HCT116 (cell line): ENCODE data around the gene CAST. TPM values are rescaled to one million over a fixed set of nuclear protein-coding genes. Genes with fewer than 3 reads are reported as not detected.

Experiments
- ATAC-seq: fragments of 200-7000 bp; cut with Tn5 transposase; 2 replicates; pipeline ENCODE4 v1.9.1; 2020; ENCODE audit warnings: mild to moderate bottlenecking, moderate library complexity
- BruUV-seq: library from RNA; stranded (reverse); fragments of 400-500 nt; replicated peaks from 2 replicates; lab custom pipeline; 2021; lab: Mats Ljungman, UMichigan
- CTCF ChIA-PET: fragments of 300-600 bp; sonication (Branson Sonifier 250); formaldehyde crosslinking; loops from one replicate; lab custom pipeline; 2021; ENCODE audit warnings: antibody characterized with exemption; lab: Charles Lee
- POLR2A ChIA-PET: fragments of 300-600, 350-600 bp; sonication (Branson Sonifier 250); formaldehyde crosslinking; loops from one replicate; lab custom pipeline; 2021; ENCODE audit warnings: antibody characterized with exemption; lab: Charles Lee
- RAD21 ChIA-PET, 2 experiments: fragments of 300-600 bp; sonication (Branson Sonifier 250); formaldehyde crosslinking; loops; one replicate each; lab custom pipeline; 2023; ENCODE audit warnings: low total read pairs in 2 of 2; ENCODE audit not compliant: uncharacterized antibody in 2 of 2, unreplicated experiment in 2 of 2, low non-redundant PET in 1 of 2; lab: Charles Lee
- DNase-seq: peaks from one replicate; pipeline ENCODE4 v3.0.0-alpha.2; 2010; ENCODE audit warnings: low read depth, low spot score
- H2AFZ ChIP-seq: fragments of 200-600 bp; shearing (Covaris generic), sonication (generic); 2 replicates; pipeline ENCODE4 v1.6.1; 2017; ENCODE audit warnings: low read depth, mixed run types, mixed read lengths, antibody characterized with exemption, low read length; ENCODE audit not compliant: poor library complexity, severe bottlenecking
- H3K27ac ChIP-seq: 2 replicates; pipeline ENCODE4 v1.5.1; 2012; ENCODE audit warnings: low read depth, low read length
- H3K27me3 ChIP-seq: fragments of 200-600 bp; sonication (generic); 2 replicates; pipeline ENCODE4 v1.6.1; 2016; ENCODE audit warnings: mixed run types, low read length, mixed read lengths; ENCODE audit not compliant: insufficient read depth
- H3K36me3 ChIP-seq, 2 experiments: fragments of 200-500 bp in 1 of 2; fragments of 200-600 bp in 1 of 2; sonication (Bioruptor generic) in 1 of 2; sonication (generic) in 1 of 2; 2 replicates each; pipeline versions ENCODE4 v1.5.1 to v1.6.1; 2014 to 2016; ENCODE audit warnings: low read length in 2 of 2, inconsistent platforms in 1 of 2, mixed read lengths in 1 of 2, mixed run types in 1 of 2; ENCODE audit not compliant: insufficient read depth in 2 of 2, control insufficient read depth in 1 of 2
- H3K4me1 ChIP-seq, 2 experiments: fragments of 200-600 bp in 1 of 2; sonication (generic) in 1 of 2; 2 replicates each; pipeline versions ENCODE4 v1.5.1 to v1.6.1; 2012 to 2017; ENCODE audit warnings: low read length in 2 of 2, inconsistent platforms in 1 of 2, mild to moderate bottlenecking in 1 of 2, mixed read lengths in 1 of 2, mixed run types in 1 of 2, moderate library complexity in 1 of 2; ENCODE audit not compliant: insufficient read depth in 2 of 2, control insufficient read depth in 1 of 2
- H3K4me2 ChIP-seq: fragments of 200-600 bp; sonication (generic); 2 replicates; pipeline ENCODE4 v1.6.1; 2017; ENCODE audit warnings: mixed run types, low read length, mixed read lengths
- H3K4me3 ChIP-seq, 2 experiments: fragments of 200-600 bp in 1 of 2; sonication (generic) in 1 of 2; replicated peaks in 1 of 2; 2 replicates each; pipeline ENCODE4 v1.5.1; 2011 to 2016; ENCODE audit warnings: low read length in 2 of 2, control low read depth in 1 of 2, low read depth in 1 of 2, mild to moderate bottlenecking in 1 of 2, mixed read lengths in 1 of 2, mixed run types in 1 of 2
- H3K79me2 ChIP-seq: fragments of 200-600 bp; sonication (generic); 2 replicates; pipeline ENCODE4 v1.6.1; 2017; ENCODE audit warnings: mild to moderate bottlenecking, mixed run types, low read length, moderate library complexity, mixed read lengths; ENCODE audit not compliant: insufficient read depth
- H3K9ac ChIP-seq: fragments of 200-600 bp; sonication (generic); 2 replicates; pipeline ENCODE4 v1.6.1; 2016; ENCODE audit warnings: low read length, mixed read lengths
- H3K9me2 ChIP-seq: fragments of 200-600 bp; sonication (generic), shearing (Covaris generic); 2 replicates; pipeline ENCODE4 v1.6.1; 2017; ENCODE audit warnings: mixed run types, mild to moderate bottlenecking, moderate library complexity; ENCODE audit not compliant: insufficient read depth
- H3K9me3 ChIP-seq, 2 experiments: fragments of 200-500 bp in 1 of 2; fragments of 200-600 bp in 1 of 2; sonication (Bioruptor generic) in 1 of 2; sonication (generic) in 1 of 2; 2 replicates each; pipeline ENCODE4 v1.6.1; 2014 to 2017; ENCODE audit warnings: low read length in 2 of 2, mixed read lengths in 2 of 2, inconsistent platforms in 1 of 2, low read depth in 1 of 2, mild to moderate bottlenecking in 1 of 2, mixed run types in 1 of 2, moderate library complexity in 1 of 2; ENCODE audit not compliant: control insufficient read depth in 1 of 2, insufficient read depth in 1 of 2
- H4K20me1 ChIP-seq: fragments of 200-600 bp; sonication (generic), shearing (Covaris generic); 2 replicates; pipeline ENCODE4 v1.6.1; 2017; ENCODE audit warnings: mixed run types, mild to moderate bottlenecking, moderate library complexity; ENCODE audit not compliant: insufficient read depth
- CTCF ChIP-seq, 3 experiments: fragments of 200-600 bp in 1 of 3; sonication (generic) in 1 of 3; IDR thresholded peaks in 2 of 3; conservative IDR thresholded peaks in 1 of 3; 2 replicates each; pipeline ENCODE4 v1.5.1; 2012 to 2017; ENCODE audit warnings: low read depth in 2 of 3, low read length in 2 of 3, antibody characterized with exemption in 1 of 3, borderline replicate concordance in 1 of 3, control low read depth in 1 of 3, mild to moderate bottlenecking in 1 of 3, mixed read lengths in 1 of 3, mixed run types in 1 of 3, moderate library complexity in 1 of 3; ENCODE audit not compliant: insufficient read depth in 1 of 3
- ELF1 ChIP-seq: IDR thresholded peaks from 2 replicates; pipeline ENCODE4 v1.6.1; 2012; ENCODE audit warnings: low read depth, borderline replicate concordance
- EZH2 ChIP-seq: fragments of 200-600 bp; sonication (generic); IDR thresholded peaks from 2 replicates; pipeline ENCODE4 v1.6.1; 2017; ENCODE audit warnings: antibody characterized with exemption, mixed run types
- FOSL1 ChIP-seq: IDR thresholded peaks from 2 replicates; pipeline ENCODE4 v1.6.1; 2012; ENCODE audit warnings: low read depth
- JUND ChIP-seq: IDR thresholded peaks from 2 replicates; pipeline ENCODE4 v1.6.1; 2012
- MAX ChIP-seq: IDR thresholded peaks from 2 replicates; pipeline ENCODE4 v1.6.1; 2012
- SIN3A ChIP-seq: IDR thresholded peaks from 2 replicates; pipeline ENCODE4 v1.6.1; 2012; ENCODE audit warnings: low read depth
- SRF ChIP-seq: IDR thresholded peaks from 2 replicates; pipeline ENCODE4 v1.6.1; 2012; ENCODE audit warnings: low read depth
- YY1 ChIP-seq: IDR thresholded peaks from 2 replicates; pipeline ENCODE4 v1.6.1; 2011; ENCODE audit warnings: low read length, low read depth, moderate library complexity, mild to moderate bottlenecking; ENCODE audit not compliant: insufficient replicate concordance; ENCODE audit errors: extremely low read depth
- ZBTB33 ChIP-seq: IDR thresholded peaks from 2 replicates; pipeline ENCODE4 v1.6.1; 2011; ENCODE audit warnings: mild to moderate bottlenecking, low read length, moderate library complexity; ENCODE audit not compliant: insufficient replicate concordance; ENCODE audit errors: extremely low read depth
- ZFX ChIP-seq: fragments of 450-650 bp; IDR thresholded peaks from 2 replicates; pipeline ENCODE4 v1.6.1; 2017
- intact Hi-C: fragments of 100-400 bp; cut with micrococcal nuclease; formaldehyde crosslinking; loops from 2 replicates; pipeline ENCODE4 v1.10.0; 2022
- total RNA-seq: library from RNA; stranded (reverse); gene quantifications from one replicate; pipeline ENCODE4 v1.2.1, GENCODE V29; 2021; ENCODE audit not compliant: unreplicated experiment
- TF ChIP-seq, protein P1 (sequence below): IDR thresholded peaks from 2 replicates; pipeline ENCODE4 v1.6.1; 2012

CAST gene
- total RNA-seq, 1 experiment from 2014 or later: 142 TPM

DNA sequence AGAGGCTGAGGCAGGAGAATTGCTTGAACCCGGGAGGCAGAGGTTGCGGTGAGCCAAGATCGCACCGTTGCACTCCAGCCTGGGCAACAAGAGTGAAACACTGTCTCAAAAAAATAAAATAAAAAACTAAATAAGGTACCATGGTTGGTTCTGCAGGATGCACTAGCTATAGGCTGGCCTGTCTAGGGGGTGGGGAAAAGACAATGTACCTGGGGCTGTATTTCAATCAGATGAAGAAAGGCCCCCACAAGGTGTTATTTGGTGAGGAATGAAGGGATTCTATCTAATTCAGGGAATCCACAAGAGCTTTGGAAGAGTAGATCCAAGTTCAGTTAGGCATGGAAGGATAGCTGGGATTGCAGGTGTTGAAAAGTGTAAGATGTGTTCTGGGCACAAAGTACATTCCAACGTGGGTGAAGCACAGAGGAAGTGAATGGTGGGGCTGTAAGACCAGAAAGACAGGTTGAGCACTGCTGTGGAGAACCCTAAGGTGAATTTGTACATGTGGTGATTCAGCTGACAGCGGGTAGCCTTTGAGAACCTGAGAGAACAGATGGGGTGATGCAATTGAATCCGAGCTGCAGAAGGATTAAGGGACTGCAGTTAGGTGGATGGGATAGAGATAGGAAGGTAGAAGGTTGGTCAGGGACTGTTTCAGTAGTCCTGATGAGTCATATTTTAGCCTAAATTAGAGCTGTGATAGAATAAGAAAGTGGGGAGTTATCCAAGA lies 71.8 kb downstream of the CAST start (continued):
- TF ChIP-seq, protein P1, sequence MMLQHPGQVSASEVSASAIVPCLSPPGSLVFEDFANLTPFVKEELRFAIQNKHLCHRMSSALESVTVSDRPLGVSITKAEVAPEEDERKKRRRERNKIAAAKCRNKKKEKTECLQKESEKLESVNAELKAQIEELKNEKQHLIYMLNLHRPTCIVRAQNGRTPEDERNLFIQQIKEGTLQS: peak; percentile 96
- no peak for TF ChIP-seq ELF1
- TF ChIP-seq SIN3A: peak; percentile 94
- TF ChIP-seq JUND: peak; percentile 85

DNA sequence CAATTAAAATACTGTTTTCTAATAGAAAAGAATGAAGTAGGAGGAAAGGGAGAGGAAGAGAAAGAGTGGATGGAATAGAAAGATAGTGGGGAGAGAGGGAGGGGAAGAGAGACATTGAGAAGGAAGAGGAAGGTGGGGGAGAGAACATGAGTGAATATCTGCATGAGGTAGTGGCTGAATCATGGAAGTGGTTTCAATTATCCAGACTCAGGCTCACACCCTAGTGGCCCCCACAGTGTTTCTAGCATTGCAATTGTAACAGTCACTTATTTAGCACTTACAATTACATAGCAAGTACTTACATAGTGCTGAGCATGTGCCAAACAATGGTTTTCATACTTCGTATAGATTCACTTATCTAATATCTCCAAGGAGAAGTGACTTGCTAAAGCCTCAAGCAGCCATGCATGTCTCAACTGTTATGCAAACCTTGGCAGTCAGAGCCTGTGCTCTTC lies 72.7 kb downstream of the CAST start:
- no peaks in the 10 kb centered on the region for H3K27me3 ChIP-seq
- peaks cover 12 to 21% of the 10 kb centered on the region in 2 experiments; a peak in 3 of 4 replicates for H3K4me1 ChIP-seq
- TF ChIP-seq FOSL1 (no peak), ZFX (no peak), CTCF (IDR thresholded peaks at IDR 0.05 in 2 of 3, conservative IDR thresholded peaks at IDR 0.05 in 1 of 3; ENCODE audit: borderline replicate concordance in 1 of 3, insufficient read depth in 1 of 3, low read depth in 2 of 3, low read length in 2 of 3) (no peak), MAX (no peak), ZBTB33 (no peak), SRF (no peak), ELF1 (no peak), EZH2 (no peak), JUND (no peak), YY1 (no peak)
- ChIA-PET POLR2A (no interaction called here), RAD21 (no interaction called here), CTCF (interaction anchor here (1.2 kb wide), 1 partner anchor 17 kb away, joined by 6 read pairs; no protein-coding TSS in a partner anchor)
- H3K9ac ChIP-seq: no peak overlapping the region
- H2AFZ ChIP-seq: no peak overlapping the region
- peaks cover 3 to 19% of the 10 kb centered on the region in 2 experiments; a peak in 2 of 4 replicates for H3K36me3 ChIP-seq
- DNase-seq (no peak), ATAC-seq (no peak)
- no TSS peak for BruUV-seq
- H3K9me3 ChIP-seq: no peaks in the 10 kb centered on the region
- intact Hi-C loops: no loop called here
- H3K79me2 ChIP-seq: peaks cover 3% of the 10 kb centered on the region; the same call in 1 of the 2 replicates
- no peak overlapping the region for H3K4me2 ChIP-seq
- H3K27ac ChIP-seq: no peak overlapping the region
- H3K4me3 ChIP-seq: no peak overlapping the region
- H4K20me1 ChIP-seq: no peaks in the 10 kb centered on the region
- H3K9me2 ChIP-seq: no peaks in the 10 kb centered on the region
